C4-2B (cell line): ENCODE data around the gene IGSF23.

Experiments
- H3K27ac ChIP-seq: fragments of 450-650 bp; 2 replicates; pipeline ENCODE4 v1.5.1; 2017
- ZFX ChIP-seq: fragments of 450-650 bp; IDR thresholded peaks from 2 replicates; pipeline ENCODE4 v1.6.1; 2017
- TF ChIP-seq, protein P1 (sequence below): fragments of 450-650 bp; conservative IDR thresholded peaks from 2 replicates; pipeline ENCODE4 v1.5.1; 2017; ENCODE audit warnings: mild to moderate bottlenecking

IGSF23 gene

DNA sequence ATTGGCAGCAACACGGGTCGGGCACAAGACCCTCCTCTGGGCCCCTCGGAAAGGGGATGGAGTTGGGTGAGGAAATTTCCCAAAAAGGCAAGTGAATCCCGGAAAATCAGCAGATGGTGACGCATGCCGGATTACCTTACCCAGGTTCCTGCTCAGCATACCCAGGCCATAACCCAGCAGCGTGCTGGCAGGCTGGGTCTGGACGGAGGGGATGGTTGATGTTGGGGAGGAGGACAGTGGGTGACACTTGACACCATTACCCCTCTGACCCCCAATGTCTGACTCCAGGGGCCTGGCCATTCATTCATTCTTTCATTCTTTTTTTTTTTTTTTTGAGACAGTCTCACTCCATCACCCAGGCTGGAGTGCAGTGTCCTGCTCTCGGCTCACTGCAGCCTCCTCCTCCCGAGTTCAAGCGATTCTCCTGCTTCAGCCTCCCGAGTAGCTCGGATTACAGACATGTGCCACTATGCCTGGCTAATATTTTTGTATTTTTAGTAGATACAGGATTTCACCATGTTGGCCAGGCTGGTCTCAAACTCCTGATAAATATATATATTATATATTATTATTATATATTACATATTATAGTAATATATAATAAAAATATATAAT is 31.1 kb downstream of the IGSF23 start:
- TF ChIP-seq ZFX: no peak
- TF ChIP-seq, protein P1, sequence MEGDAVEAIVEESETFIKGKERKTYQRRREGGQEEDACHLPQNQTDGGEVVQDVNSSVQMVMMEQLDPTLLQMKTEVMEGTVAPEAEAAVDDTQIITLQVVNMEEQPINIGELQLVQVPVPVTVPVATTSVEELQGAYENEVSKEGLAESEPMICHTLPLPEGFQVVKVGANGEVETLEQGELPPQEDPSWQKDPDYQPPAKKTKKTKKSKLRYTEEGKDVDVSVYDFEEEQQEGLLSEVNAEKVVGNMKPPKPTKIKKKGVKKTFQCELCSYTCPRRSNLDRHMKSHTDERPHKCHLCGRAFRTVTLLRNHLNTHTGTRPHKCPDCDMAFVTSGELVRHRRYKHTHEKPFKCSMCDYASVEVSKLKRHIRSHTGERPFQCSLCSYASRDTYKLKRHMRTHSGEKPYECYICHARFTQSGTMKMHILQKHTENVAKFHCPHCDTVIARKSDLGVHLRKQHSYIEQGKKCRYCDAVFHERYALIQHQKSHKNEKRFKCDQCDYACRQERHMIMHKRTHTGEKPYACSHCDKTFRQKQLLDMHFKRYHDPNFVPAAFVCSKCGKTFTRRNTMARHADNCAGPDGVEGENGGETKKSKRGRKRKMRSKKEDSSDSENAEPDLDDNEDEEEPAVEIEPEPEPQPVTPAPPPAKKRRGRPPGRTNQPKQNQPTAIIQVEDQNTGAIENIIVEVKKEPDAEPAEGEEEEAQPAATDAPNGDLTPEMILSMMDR: no peak
- peak overlapping the region; percentile 91 for H3K27ac ChIP-seq

DNA sequence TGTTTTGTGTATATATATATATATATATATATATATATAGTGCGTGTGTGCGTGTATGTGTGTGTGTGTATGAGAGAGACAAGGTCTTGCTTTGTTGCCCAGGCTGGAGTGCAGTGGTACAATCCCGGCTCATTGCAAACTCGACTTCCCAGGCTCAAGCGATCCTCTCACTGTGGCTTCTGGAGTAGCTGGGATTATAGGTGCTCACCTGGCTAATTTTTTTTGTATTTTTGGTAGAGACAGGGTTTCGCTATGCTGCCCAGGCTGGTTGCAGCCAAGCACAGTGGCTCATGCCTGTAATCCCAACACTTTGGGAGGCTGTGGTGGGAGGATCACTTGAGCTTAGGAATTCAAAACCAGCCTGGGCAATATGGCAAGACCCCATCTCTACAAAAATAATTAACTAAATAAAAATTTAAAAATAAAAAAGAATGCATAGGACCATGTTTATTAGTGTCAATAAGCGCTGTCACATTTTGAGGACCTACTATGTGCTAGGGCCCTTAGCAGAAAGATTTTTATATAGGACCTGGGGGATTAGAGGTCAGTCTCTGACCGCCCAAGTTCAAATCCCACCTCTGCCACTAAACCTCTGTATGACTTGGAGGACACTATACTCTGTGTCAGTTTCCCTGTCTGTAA is 32.2 kb downstream of the IGSF23 start:
- no peak for TF ChIP-seq ZFX
- no peak overlapping the region for H3K27ac ChIP-seq

DNA sequence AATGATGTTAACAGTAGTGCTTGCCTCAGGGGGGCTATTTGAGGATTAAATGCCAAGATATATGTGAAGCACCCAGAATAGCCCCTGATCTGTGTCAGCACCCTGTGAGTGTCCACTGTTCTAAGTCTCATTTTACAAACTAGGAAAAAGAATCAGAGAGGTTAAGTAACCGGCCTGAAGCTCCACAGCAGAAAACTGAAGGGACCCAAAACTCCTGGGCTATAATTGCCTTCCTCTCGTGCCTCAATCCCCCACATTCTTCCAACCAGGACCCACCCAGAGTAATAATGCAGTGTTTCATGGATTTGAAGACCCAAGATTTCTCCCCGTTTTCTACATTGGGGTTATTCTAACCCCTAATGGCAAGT is 32.7 kb downstream of the IGSF23 start:
- TF ChIP-seq ZFX: no peak
- TF ChIP-seq, protein P1: no peak
- no peak overlapping the region for H3K27ac ChIP-seq

DNA sequence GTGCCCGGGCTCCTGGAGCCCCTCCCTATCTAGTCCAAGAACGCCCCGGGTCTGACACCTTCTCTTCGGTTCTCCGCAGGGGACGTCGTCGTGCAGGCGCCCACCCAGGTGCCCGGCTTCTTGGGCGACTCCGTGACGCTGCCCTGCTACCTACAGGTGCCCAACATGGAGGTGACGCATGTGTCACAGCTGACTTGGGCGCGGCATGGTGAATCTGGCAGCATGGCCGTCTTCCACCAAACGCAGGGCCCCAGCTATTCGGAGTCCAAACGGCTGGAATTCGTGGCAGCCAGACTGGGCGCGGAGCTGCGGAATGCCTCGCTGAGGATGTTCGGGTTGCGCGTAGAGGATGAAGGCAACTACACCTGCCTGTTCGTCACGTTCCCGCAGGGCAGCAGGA is 33.8 kb downstream of the IGSF23 start:
- H3K27ac ChIP-seq: no peak overlapping the region
- no peak for TF ChIP-seq ZFX
- TF ChIP-seq, protein P1: no peak

DNA sequence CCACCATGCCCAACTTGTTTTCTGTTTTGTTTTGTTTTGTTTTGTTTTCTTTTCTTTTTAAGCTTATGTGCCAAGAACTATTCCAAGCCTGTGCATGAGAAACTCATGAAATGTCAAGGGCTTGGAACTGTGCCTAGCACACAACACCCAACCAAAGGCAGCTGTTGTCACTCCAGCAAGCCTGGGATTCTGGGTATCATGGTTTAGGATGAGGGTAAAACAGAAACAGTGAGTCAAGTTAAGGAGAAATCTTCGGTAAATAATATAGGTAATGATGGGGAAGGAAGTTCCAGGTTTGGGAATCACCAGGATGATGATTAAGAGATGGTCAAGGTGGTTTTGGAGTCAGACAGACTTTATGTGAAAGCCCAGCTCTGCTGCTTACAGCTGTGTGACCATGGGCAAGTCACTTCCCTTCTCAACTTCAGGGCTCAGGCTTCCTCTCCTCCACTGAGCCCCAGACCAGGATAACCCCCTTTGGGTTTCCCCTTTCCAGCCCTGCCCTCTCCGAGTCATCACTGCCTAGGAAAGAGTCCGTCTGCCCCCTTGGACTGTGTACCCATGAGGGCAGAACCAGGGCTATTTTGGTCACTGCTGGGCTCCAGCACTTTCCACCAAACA is 35.4 kb downstream of the IGSF23 start:
- TF ChIP-seq, protein P1: no peak
- no peak for TF ChIP-seq ZFX
- H3K27ac ChIP-seq: no peak overlapping the region

DNA sequence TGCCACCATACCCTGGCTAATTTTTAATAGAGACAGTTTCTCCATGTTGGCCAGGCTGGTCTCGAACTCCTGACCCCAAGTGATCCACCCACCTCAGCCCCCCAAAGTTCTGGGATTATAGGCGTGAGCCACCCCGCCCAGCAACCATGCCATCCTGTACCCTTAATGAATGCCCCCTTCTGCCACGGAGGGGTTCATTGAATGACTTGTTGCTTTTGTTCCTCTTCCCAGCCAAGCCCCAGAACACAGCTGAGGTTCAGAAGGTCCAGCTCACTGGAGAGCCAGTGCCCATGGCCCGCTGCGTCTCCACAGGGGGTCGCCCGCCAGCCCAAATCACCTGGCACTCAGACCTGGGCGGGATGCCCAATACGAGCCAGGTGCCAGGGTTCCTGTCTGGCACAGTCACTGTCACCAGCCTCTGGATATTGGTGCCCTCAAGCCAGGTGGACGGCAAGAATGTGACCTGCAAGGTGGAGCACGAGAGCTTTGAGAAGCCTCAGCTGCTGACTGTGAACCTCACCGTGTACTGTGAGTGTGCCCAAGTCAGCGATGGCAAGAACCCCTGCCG is 36.3 kb downstream of the IGSF23 start:
- no peak overlapping the region for H3K27ac ChIP-seq
- TF ChIP-seq, protein P1: no peak
- no peak for TF ChIP-seq ZFX

DNA sequence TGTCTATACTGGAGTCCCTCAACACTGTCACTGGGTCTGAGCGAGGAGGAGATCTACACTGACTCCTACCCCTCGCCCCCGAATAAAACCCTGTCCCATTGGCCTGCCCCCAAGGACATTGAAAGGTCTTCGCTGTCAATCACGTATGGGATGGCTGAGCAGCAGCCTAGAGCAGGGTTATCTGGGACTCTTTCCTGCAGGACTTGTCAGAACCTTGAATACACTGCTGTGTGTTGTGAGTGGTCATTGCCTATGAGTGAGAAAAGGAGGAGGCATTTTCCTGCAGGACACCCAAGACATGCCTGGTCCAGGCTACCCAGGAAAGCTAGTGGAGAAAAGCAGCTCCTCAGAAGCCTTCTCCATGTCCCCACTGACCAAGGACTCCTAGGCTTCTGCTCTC is 40.0 kb downstream of the IGSF23 start:
- TF ChIP-seq ZFX: no peak
- TF ChIP-seq, protein P1: no peak
- no peak overlapping the region for H3K27ac ChIP-seq
